ENCODE data around the gene HNRNPD. TPM values are rescaled to one million over a fixed set of nuclear protein-coding genes. Genes with fewer than 3 reads are reported as not detected.
"Not testable (repeated sequence)": the region's sequence is repeated elsewhere in the genome, so short reads cannot be mapped to it uniquely, and the experiment has no call there.

HNRNPD gene
- total RNA-seq, 1 experiment from 2014 or later, result 221 TPM

GRCh38 chr4:82335043-82335442, 38.7 kb downstream of the HNRNPD start:
- Histone ChIP-seq H3K4me1 (replicated peaks; ENCODE audit: insufficient read depth) (no peaks in the 10 kb centered on the region), H3F3A (ENCODE audit: insufficient read depth, low read depth) (no peaks in the 10 kb centered on the region), H3K4me2 (no peak overlapping the region), H2AFZ (no peak overlapping the region), H3K27me3 (ENCODE audit: insufficient read depth, low read depth) (no peaks in the 10 kb centered on the region), H3K4me3 (no peak overlapping the region), H4K20me1 (ENCODE audit: insufficient read depth) (no peaks in the 10 kb centered on the region), H3K9me3 (ENCODE audit: insufficient read depth, low read depth) (no peaks in the 10 kb centered on the region), H3K9me2 (ENCODE audit: insufficient read depth) (no peaks in the 10 kb centered on the region), H3K79me2 (ENCODE audit: low read depth) (no peaks in the 10 kb centered on the region), H3K27ac (no peak overlapping the region), H3K36me3 (ENCODE audit: low read depth) (no peaks in the 10 kb centered on the region)
- ChIA-PET POLR2A (ENCODE audit: unreplicated experiment) (no interaction called here), CTCF (no interaction called here)
- no TSS peak for BruUV-seq (replicated peaks)
- no peak for DNase-seq
- intact Hi-C loops (cut with micrococcal nuclease; ENCODE audit: unreplicated experiment), result no loop called here
- TF ChIP-seq EZH2 (IDR thresholded peaks at IDR 0.05; ENCODE audit: low read depth), result no peak
- TF ChIP-seq, protein P1, sequence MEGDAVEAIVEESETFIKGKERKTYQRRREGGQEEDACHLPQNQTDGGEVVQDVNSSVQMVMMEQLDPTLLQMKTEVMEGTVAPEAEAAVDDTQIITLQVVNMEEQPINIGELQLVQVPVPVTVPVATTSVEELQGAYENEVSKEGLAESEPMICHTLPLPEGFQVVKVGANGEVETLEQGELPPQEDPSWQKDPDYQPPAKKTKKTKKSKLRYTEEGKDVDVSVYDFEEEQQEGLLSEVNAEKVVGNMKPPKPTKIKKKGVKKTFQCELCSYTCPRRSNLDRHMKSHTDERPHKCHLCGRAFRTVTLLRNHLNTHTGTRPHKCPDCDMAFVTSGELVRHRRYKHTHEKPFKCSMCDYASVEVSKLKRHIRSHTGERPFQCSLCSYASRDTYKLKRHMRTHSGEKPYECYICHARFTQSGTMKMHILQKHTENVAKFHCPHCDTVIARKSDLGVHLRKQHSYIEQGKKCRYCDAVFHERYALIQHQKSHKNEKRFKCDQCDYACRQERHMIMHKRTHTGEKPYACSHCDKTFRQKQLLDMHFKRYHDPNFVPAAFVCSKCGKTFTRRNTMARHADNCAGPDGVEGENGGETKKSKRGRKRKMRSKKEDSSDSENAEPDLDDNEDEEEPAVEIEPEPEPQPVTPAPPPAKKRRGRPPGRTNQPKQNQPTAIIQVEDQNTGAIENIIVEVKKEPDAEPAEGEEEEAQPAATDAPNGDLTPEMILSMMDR (conservative IDR thresholded peaks at IDR 0.05), result no peak

DNA sequence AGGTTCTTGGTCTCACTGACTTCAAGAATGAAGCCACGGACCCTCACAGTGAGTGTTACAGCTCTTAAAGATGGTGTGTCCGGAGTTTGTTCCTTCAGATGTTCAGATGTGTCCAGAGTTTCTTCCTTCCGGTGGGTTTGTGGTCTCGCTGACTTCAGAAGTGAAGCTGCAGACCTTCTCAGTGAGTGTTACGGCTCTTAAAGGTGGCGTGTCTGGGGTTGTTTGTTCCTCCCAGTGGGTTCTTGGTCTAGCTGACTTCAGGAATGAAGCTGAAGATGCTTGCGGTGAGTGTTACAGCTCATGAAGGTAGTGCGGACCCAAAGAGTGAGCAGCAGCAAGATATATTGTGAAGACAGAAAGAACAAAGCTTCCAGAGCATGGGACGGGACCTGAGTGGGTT, 40.1 kb downstream of the HNRNPD start:
- H3K27ac ChIP-seq; H3K9me2 ChIP-seq (ENCODE audit: insufficient read depth); CTCF ChIA-PET; H3F3A ChIP-seq (ENCODE audit: insufficient read depth, low read depth); H2AFZ ChIP-seq; H3K9me3 ChIP-seq (ENCODE audit: insufficient read depth, low read depth); H3K36me3 ChIP-seq (ENCODE audit: low read depth); DNase-seq; H3K27me3 ChIP-seq (ENCODE audit: insufficient read depth, low read depth); H4K20me1 ChIP-seq (ENCODE audit: insufficient read depth); H3K4me3 ChIP-seq; BruUV-seq (replicated peaks); H3K4me1 ChIP-seq (replicated peaks; ENCODE audit: insufficient read depth); H3K79me2 ChIP-seq (ENCODE audit: low read depth); H3K4me2 ChIP-seq; intact Hi-C loops (cut with micrococcal nuclease; ENCODE audit: unreplicated experiment): not testable (repeated sequence)
- POLR2A ChIA-PET (ENCODE audit: unreplicated experiment), result interaction anchor here (0.6 to 0.9 kb wide), 2 partner anchors 33 to 1120 kb away, joined by 4 to 6 read pairs; no protein-coding TSS in a partner anchor

DNA sequence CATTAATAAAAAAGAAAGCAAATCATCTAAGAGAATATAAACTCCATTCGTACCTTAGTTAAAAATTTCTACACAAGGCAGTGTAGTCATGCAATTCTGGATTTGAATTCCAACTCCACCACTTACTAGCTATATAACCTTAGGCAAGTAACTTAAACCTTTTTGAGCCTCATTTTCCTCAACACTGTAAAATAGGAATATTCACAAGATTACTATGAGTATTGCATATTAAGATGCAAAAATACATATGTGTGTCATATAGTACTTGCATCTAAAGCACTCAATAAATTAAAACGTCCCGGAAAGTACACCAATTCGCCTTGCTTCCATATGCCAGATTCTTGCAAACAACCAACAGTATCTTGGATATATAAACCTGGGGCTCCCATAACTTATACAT, 42.0 kb downstream of the HNRNPD start:
- ChIA-PET POLR2A (ENCODE audit: unreplicated experiment) (no interaction called here), CTCF (no interaction called here)
- no peaks in the 10 kb centered on the region for H3K9me3 ChIP-seq (ENCODE audit: insufficient read depth, low read depth)
- no peak overlapping the region for H2AFZ ChIP-seq
- H3K4me2 ChIP-seq, result no peak overlapping the region
- H3K4me1 ChIP-seq (replicated peaks; ENCODE audit: insufficient read depth), result no peaks in the 10 kb centered on the region
- H3K9me2 ChIP-seq (ENCODE audit: insufficient read depth), result no peaks in the 10 kb centered on the region
- intact Hi-C loops (cut with micrococcal nuclease; ENCODE audit: unreplicated experiment), result no loop called here
- H3K79me2 ChIP-seq (ENCODE audit: low read depth), result no peaks in the 10 kb centered on the region
- BruUV-seq (replicated peaks), result no TSS peak
- DNase-seq, result no peak
- no peak overlapping the region for H3K4me3 ChIP-seq
- H4K20me1 ChIP-seq (ENCODE audit: insufficient read depth), result no peaks in the 10 kb centered on the region
- H3F3A ChIP-seq (ENCODE audit: insufficient read depth, low read depth), result no peaks in the 10 kb centered on the region
- H3K27ac ChIP-seq, result no peak overlapping the region
- no peaks in the 10 kb centered on the region for H3K36me3 ChIP-seq (ENCODE audit: low read depth)
- no peak for TF ChIP-seq EZH2 (IDR thresholded peaks at IDR 0.05; ENCODE audit: low read depth)
- TF ChIP-seq, protein P1 (conservative IDR thresholded peaks at IDR 0.05), result no peak
- H3K27me3 ChIP-seq (ENCODE audit: insufficient read depth, low read depth), result no peaks in the 10 kb centered on the region

GRCh38 chr4:82320351-82320750, 53.4 kb downstream of the HNRNPD start:
- H3K27me3 ChIP-seq (ENCODE audit: insufficient read depth, low read depth), result no peaks in the 10 kb centered on the region
- no peaks in the 10 kb centered on the region for H3K4me1 ChIP-seq (replicated peaks; ENCODE audit: insufficient read depth)
- H4K20me1 ChIP-seq (ENCODE audit: insufficient read depth), result no peaks in the 10 kb centered on the region
- H3K9me2 ChIP-seq (ENCODE audit: insufficient read depth), result no peaks in the 10 kb centered on the region
- H3K27ac ChIP-seq, result no peak overlapping the region
- no peak overlapping the region for H3K4me3 ChIP-seq
- intact Hi-C loops (cut with micrococcal nuclease; ENCODE audit: unreplicated experiment), result no loop called here
- TF ChIP-seq, protein P1 (conservative IDR thresholded peaks at IDR 0.05), result no peak
- TF ChIP-seq EZH2 (IDR thresholded peaks at IDR 0.05; ENCODE audit: low read depth), result no peak
- H3F3A ChIP-seq (ENCODE audit: insufficient read depth, low read depth), result no peaks in the 10 kb centered on the region
- no peaks in the 10 kb centered on the region for H3K79me2 ChIP-seq (ENCODE audit: low read depth)
- ChIA-PET POLR2A (ENCODE audit: unreplicated experiment) (interaction anchor here (0.5 to 0.7 kb wide), 2 partner anchors 223 to 961 kb away, joined by 3 to 4 read pairs; no protein-coding TSS in a partner anchor), CTCF (no interaction called here)
- H3K36me3 ChIP-seq (ENCODE audit: low read depth), result no peaks in the 10 kb centered on the region
- no peak for DNase-seq
- no TSS peak for BruUV-seq (replicated peaks)
- no peak overlapping the region for H3K4me2 ChIP-seq
- H3K9me3 ChIP-seq (ENCODE audit: insufficient read depth, low read depth), result no peaks in the 10 kb centered on the region
- H2AFZ ChIP-seq, result no peak overlapping the region

DNA sequence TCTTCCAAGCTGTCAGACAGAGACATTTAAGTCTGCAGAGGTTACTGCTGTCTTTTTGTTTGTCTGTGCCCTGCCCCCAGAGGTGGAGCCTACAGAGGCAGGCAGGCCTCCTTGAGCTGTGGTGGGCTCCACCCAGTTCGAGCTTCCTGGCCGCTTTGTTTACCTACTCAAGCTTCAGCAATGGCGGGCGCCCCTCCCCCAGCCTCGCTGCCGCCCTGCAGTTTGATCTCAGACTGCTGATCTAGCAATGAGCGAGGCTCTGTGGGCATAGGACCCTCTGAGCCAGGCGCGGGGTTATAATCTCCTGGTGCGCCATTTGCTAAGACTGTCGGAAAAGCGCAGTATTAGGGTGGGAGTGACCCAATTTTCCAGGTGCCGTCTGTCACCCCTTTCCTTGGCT, 70.7 kb downstream of the HNRNPD start:
- H3K36me3 ChIP-seq (ENCODE audit: low read depth); H3K27ac ChIP-seq; H4K20me1 ChIP-seq (ENCODE audit: insufficient read depth); H3K9me2 ChIP-seq (ENCODE audit: insufficient read depth); H3K27me3 ChIP-seq (ENCODE audit: insufficient read depth, low read depth); H3K4me2 ChIP-seq; DNase-seq; H2AFZ ChIP-seq; H3K9me3 ChIP-seq (ENCODE audit: insufficient read depth, low read depth); H3K4me1 ChIP-seq (replicated peaks; ENCODE audit: insufficient read depth); CTCF ChIA-PET; POLR2A ChIA-PET (ENCODE audit: unreplicated experiment); H3K4me3 ChIP-seq; BruUV-seq (replicated peaks); H3F3A ChIP-seq (ENCODE audit: insufficient read depth, low read depth); H3K79me2 ChIP-seq (ENCODE audit: low read depth); intact Hi-C loops (cut with micrococcal nuclease; ENCODE audit: unreplicated experiment): not testable (repeated sequence)
